PC-3 (cell line): Measurements from ENCODE around the gene CFAP221.

Source experiments
- CTCF ChIP-seq: fragments of 300-600 bp; sonication (generic); conservative IDR thresholded peaks from 2 replicates; pipeline ENCODE4 v1.5.1; 2017; ENCODE audit warnings: antibody characterized with exemption, low read depth, mild to moderate bottlenecking, low read length
- EZH2 ChIP-seq: fragments of 300-600 bp; sonication (generic); IDR thresholded peaks from one replicate; pipeline ENCODE4 v1.6.1; 2017; ENCODE audit warnings: antibody characterized with exemption, mild to moderate bottlenecking, low read length; ENCODE audit not compliant: unreplicated experiment

DNA sequence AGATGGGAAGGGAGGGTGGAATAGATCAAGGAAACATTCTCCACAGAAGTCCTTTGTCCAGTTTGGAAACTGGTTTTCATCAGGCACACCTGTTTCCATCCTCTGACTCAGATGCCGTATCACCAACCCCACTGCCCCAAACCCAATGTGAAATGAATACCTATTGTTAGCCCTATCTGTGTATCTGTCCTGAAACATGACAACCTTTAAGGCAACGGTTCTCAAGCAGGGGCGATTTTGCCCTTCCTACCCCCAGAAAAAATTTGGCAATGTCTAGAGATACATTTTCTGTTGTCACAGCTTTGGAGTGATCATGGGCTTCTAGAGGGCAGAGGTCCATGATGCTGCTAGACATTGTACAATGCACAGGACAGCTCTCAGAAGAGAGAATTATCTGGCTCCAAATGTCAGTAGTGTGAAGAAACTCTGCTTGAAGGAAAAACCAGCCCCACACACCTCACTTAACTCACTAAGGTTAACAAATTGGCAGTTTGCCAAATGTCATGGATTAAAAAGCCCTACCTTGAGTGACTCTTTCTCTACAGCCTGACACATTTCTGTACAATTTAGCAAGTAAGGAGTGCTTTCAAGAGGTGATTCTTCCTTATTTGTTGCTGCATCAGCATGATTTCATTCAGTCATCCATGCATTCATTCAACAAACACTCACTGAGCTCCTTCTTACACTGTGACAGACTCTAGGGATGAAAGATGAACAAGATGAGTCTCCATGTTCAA is 23.4 kb upstream of the CFAP221 start:
- TF ChIP-seq CTCF (no peak), EZH2 (no peak)
